GM13976 (cell line): ENCODE measurements around the gene U2AF1L4.

ENCODE experiments used
- DNase-seq: peaks from one replicate; pipeline ENCODE4 v3.0.0; 2012; ENCODE audit warnings: low spot score
- in situ Hi-C: fragments of 300-500 bp; cut with MboI; formaldehyde crosslinking; loops from one replicate; pipeline ENCODE4 v1.12.0; 2022; ENCODE audit warnings: low sequenced_read_pairs, mixed read lengths, inconsistent platforms; ENCODE audit not compliant: unreplicated experiment
- TF ChIP-seq, protein P1 (sequence below): IDR thresholded peaks from 2 replicates; pipeline ENCODE4 v1.5.1; 2012; ENCODE audit warnings: borderline replicate concordance, mild to moderate bottlenecking; ENCODE audit not compliant: insufficient read depth; ENCODE audit errors: extremely low read depth, missing control alignments, control extremely low read depth

The U2AF1L4 gene

DNA sequence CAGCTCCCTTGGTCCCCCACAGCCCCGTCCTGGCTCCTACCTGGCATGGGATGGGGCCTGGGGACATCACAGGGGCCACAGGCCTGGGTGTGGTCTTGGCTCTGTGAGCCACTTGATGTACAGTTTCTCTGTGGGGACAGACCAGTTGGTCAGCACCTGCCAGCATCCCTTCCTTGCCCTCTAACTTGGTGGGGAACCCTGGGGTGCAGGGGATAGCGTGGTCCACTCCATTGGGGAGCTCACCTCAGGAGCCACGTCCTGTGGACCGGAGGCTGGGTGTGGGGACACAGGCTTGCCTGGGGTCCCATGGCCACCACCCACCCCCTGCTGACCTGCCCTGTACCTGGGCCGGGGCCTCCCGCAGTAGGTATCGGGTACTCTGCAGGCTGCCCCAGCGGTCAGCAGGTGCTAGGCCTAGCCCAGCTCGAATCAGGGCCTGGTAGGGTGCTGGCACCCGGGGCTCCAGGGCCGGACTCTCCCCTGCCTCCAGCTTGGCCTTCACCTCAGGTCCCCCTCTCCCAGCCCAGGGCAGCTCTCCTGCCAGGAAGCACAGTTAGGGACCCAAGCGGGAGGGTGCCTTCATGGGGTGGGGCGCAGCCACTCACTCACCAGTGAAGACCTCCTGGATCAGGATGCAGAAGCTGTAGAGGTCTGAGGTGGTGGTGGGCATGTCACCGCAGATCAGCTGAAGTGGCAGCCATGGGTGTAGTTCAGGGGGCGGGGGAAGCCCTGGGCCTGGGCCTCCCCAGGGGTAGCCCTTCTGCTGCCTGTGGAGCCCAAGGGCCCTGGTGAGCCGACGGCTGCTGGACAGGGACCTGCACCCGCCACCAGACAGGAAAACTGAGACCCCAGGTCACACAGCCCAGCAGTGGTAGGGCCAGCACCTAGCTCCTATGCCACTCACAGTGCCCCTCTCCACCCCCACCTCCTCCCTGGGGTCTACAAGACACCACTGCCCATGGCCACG lies 45.0 kb upstream of the U2AF1L4 start:
- in situ Hi-C loops, result no loop called here
- no peak for DNase-seq
- TF ChIP-seq, protein P1, sequence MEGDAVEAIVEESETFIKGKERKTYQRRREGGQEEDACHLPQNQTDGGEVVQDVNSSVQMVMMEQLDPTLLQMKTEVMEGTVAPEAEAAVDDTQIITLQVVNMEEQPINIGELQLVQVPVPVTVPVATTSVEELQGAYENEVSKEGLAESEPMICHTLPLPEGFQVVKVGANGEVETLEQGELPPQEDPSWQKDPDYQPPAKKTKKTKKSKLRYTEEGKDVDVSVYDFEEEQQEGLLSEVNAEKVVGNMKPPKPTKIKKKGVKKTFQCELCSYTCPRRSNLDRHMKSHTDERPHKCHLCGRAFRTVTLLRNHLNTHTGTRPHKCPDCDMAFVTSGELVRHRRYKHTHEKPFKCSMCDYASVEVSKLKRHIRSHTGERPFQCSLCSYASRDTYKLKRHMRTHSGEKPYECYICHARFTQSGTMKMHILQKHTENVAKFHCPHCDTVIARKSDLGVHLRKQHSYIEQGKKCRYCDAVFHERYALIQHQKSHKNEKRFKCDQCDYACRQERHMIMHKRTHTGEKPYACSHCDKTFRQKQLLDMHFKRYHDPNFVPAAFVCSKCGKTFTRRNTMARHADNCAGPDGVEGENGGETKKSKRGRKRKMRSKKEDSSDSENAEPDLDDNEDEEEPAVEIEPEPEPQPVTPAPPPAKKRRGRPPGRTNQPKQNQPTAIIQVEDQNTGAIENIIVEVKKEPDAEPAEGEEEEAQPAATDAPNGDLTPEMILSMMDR, result no peak

DNA sequence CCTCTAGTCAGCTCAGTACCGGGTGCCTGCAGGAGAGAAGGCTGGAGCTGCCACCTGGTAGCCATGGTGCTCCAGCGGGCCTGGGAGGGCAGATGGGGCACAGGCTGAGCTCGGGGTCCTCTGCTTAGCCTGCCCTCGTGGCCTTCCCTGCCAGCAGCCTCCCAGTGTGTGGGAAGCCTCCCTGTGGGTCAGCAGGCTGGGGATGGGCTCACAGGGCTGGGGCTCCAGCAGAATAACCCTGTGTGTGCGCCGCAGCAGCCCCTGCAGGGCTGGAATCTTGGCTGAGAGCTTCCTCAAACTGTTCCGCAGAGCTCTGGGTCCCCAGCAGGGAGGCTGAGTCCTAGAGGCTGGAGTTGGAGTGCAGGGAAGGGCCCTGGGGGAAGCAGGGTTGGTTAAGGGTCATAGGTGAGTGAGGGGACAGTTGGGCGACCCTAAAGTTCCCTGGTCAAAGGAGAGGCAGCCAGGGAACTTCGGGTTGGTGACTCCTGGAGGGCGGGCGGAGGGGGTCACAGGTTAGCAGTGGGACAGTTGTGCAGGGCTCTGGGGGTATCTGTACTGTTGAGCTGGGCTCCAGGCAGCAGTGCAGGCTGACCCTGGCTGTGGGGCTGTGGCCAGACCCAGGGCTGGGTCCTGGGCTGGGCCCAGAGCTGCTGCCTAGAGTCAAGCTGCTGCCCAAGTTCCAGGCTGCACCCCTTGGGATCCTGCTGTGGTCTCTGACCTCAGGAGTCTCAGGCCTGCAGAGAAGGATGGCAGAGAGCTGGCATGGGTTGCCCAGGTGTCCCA lies 44.2 kb upstream of the U2AF1L4 start:
- in situ Hi-C loops, result no loop called here
- TF ChIP-seq, protein P1, result no peak

DNA sequence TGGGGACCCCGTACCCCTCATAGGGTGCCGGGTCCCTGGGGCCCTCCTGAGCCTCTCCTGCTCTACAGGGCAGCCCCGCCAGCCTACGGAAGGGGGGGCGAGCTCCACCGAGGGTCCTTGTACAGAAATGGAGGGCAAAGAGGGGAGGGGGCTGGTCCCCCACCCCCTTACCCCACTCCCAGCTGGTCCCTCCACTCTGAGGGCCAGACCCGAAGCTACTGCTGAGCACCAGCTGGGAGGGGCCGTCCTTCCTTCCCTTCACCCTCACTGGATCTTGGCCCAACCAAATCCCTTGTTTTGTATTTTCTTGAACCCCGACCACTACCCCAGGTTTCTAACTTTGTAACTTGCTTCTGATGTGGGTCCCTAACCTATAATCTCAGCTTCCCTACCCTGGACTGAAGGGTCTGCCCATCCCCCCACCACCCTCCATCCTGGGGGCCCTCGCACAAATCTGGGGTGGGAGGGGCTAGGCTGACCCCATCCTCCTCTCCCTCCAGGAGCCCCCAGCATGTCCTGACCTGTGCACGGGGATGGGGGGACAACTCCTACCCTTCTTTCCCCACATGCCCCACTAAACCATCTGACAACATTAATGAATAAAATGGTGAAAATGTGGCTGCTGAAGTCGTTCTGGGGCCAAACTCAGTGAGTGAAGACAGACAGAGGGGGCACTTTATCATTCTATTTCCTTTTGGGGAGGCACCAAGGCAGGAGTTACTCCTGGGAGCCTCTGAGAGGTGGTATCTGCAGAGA lies 43.2 kb upstream of the U2AF1L4 start:
- no peak for DNase-seq
- TF ChIP-seq, protein P1, result no peak
- in situ Hi-C loops, result no loop called here

More for the DNA sequence above, 44.2 kb upstream of the U2AF1L4 start:
- DNase-seq, result no peak

DNA sequence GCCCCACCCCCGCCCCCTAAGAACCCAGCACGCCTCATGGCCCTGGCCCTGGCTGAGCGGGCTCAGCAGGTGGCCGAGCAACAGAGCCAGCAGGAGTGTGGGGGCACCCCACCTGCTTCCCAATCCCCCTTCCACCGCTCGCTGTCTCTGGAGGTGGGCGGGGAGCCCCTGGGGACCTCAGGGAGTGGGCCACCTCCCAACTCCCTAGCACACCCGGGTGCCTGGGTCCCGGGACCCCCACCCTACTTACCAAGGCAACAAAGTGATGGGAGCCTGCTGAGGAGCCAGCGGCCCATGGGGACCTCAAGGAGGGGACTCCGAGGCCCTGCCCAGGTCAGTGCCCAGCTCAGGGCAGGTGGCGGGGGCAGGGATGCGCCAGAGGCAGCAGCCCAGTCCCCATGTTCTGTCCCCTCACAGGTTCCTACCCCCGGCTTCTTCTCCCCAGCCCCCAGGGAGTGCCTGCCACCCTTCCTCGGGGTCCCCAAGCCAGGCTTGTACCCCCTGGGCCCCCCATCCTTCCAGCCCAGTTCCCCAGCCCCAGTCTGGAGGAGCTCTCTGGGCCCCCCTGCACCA lies 42.1 kb upstream of the U2AF1L4 start:
- TF ChIP-seq, protein P1, result no peak
- in situ Hi-C loops, result no loop called here
- DNase-seq, result no peak

DNA sequence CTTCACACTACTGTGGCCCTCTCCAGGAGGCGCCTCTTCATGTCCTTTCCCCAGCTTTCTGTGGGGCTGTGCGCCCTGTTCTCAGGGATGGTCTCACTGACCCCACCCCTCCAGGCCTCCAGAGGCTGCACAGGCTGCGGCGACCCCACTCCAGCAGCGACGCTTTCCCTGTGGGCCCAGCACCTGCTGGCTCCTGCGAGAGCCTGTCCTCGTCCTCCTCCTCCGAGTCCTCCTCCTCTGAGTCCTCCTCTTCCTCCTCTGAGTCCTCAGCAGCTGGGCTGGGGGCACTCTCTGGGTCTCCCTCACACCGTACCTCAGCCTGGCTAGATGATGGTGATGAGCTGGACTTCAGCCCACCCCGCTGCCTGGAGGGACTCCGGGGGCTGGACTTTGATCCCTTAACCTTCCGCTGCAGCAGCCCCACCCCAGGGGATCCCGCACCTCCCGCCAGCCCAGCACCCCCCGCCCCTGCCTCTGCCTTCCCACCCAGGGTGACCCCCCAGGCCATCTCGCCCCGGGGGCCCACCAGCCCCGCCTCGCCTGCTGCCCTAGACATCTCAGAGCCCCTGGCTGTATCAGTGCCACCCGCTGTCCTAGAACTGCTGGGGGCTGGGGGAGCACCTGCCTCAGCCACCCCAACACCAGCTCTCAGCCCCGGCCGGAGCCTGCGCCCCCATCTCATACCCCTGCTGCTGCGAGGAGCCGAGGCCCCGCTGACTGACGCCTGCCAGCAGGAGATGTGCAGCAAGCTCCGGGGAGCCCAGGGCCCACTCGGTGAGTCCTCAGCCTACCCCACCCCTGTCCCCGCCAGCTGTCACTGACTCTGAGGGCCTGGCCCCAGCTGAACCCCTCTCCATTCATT lies 41.3 kb upstream of the U2AF1L4 start:
- in situ Hi-C loops, result no loop called here
- TF ChIP-seq, protein P1, result no peak
- no peak for DNase-seq
